ENCODE results near the gene RAB3C.

GRCh38 chr5:58816181-58816731, 233.4 kb downstream of the RAB3C start:
- no peak for TF ChIP-seq CTCF (IDR thresholded peaks at IDR 0.05)
- TF ChIP-seq POLR2A (IDR thresholded peaks at IDR 0.05), result no peak
